H1 (cell line): ENCODE data around the gene C15orf39. TPM values are rescaled to one million over a fixed set of nuclear protein-coding genes. Genes with fewer than 3 reads are reported as not detected.
"Not testable (repeated sequence)": the region's sequence is repeated elsewhere in the genome, so short reads cannot be mapped to it uniquely, and the experiment has no call there.

Source experiments
- CTCF ChIA-PET: fragments of 300-600 bp; sonication (Branson Sonifier 250); formaldehyde crosslinking; loops from one replicate; lab custom pipeline; 2021; ENCODE audit not compliant: partially characterized antibody; lab: Charles Lee
- POLR2A ChIA-PET: fragments of 300-600 bp; sonication (Branson Sonifier 250); formaldehyde crosslinking; loops from one replicate; lab custom pipeline; 2021; ENCODE audit warnings: inconsistent platforms; ENCODE audit not compliant: partially characterized antibody; lab: Charles Lee
- DNase-seq, 2 experiments: peaks; one replicate each; pipeline versions ENCODE4 v3.0.0 to v3.0.0-alpha.2; 2010 to 2022; ENCODE audit warnings: low spot score in 2 of 2, low read depth in 1 of 2, mixed read lengths in 1 of 2
- FAIRE-seq: peaks from 2 replicates; lab custom pipeline; 2011; peaks lifted over from hg19 to GRCh38; lab: Jason Lieb, UNC
- H2AFZ ChIP-seq: 2 replicates; pipeline ENCODE4 v1.8.1; 2012; ENCODE audit warnings: low read length, inconsistent platforms
- H2AK5ac ChIP-seq: 2 replicates; pipeline ENCODE4 v1.6.1; 2013; ENCODE audit warnings: low read depth, low read length
- H2BK120ac ChIP-seq: replicated peaks from 2 replicates; pipeline ENCODE3; 2013; ENCODE audit warnings: low read depth, low read length, inconsistent platforms
- H2BK12ac ChIP-seq: 2 replicates; pipeline ENCODE4 v1.6.1; 2013; ENCODE audit warnings: low read depth, low read length
- H2BK15ac ChIP-seq: 2 replicates; pipeline ENCODE4 v1.6.1; 2013; ENCODE audit warnings: low read length
- H2BK20ac ChIP-seq: 2 replicates; pipeline ENCODE4 v1.6.1; 2013; ENCODE audit warnings: low read length
- H2BK5ac ChIP-seq: 2 replicates; pipeline ENCODE4 v1.6.1; 2013; ENCODE audit warnings: low read depth, low read length
- H3K14ac ChIP-seq: 2 replicates; pipeline ENCODE4 v1.6.1; 2013; ENCODE audit warnings: inconsistent platforms; ENCODE audit not compliant: insufficient read length
- H3K18ac ChIP-seq: 2 replicates; pipeline ENCODE4 v1.6.1; 2013; ENCODE audit warnings: low read length; ENCODE audit errors: extremely low read depth
- H3K23ac ChIP-seq: 2 replicates; pipeline ENCODE4 v1.6.1; 2013; ENCODE audit warnings: inconsistent platforms; ENCODE audit not compliant: insufficient read length
- H3K23me2 ChIP-seq: 2 replicates; pipeline ENCODE4 v1.6.1; 2013; ENCODE audit warnings: low read depth, low read length
- H3K27ac ChIP-seq: 2 replicates; pipeline ENCODE4 v1.6.1; 2011; ENCODE audit warnings: low read depth, low read length, inconsistent platforms
- H3K27me3 ChIP-seq, 4 experiments: replicated peaks in 1 of 4; 1 replicate in 1 of 4; 2 replicates in 3 of 4; pipeline versions ENCODE4 v1.6.1 to v1.8.1; 2011 to 2013; ENCODE audit warnings: low read length in 3 of 4, mild to moderate bottlenecking in 3 of 4, inconsistent platforms in 2 of 4, mixed read lengths in 2 of 4, moderate library complexity in 1 of 4; ENCODE audit not compliant: control insufficient read depth in 3 of 4, insufficient read depth in 3 of 4; ENCODE audit errors: extremely low read depth in 1 of 4
- H3K36me3 ChIP-seq, 4 experiments: 2 replicates each; pipeline versions ENCODE4 v1.6.1 to v1.8.1; 2011 to 2013; ENCODE audit warnings: mild to moderate bottlenecking in 4 of 4, low read length in 3 of 4, moderate library complexity in 2 of 4, control low read depth in 1 of 4, inconsistent platforms in 1 of 4; ENCODE audit not compliant: insufficient read depth in 4 of 4, control insufficient read depth in 2 of 4
- H3K4ac ChIP-seq: replicated peaks from 2 replicates; pipeline ENCODE3; 2013; ENCODE audit warnings: low read length, low read depth, mixed read lengths, inconsistent platforms; ENCODE audit not compliant: insufficient read length
- H3K4me1 ChIP-seq, 4 experiments: replicated peaks in 1 of 4; 1 replicate in 1 of 4; 2 replicates in 3 of 4; pipeline versions ENCODE4 v1.6.1 to v1.8.1; 2011 to 2013; ENCODE audit warnings: low read length in 3 of 4, inconsistent platforms in 2 of 4, mixed read lengths in 1 of 4; ENCODE audit not compliant: insufficient read depth in 4 of 4, control insufficient read depth in 3 of 4
- H3K4me2 ChIP-seq, 2 experiments: 2 replicates each; pipeline versions ENCODE4 v1.6.1 to v1.8.1; 2011 to 2013; ENCODE audit warnings: low read depth in 2 of 2, low read length in 2 of 2, control low read depth in 1 of 2, inconsistent platforms in 1 of 2, mild to moderate bottlenecking in 1 of 2; ENCODE audit not compliant: insufficient read depth in 1 of 2
- H3K4me3 ChIP-seq, 4 experiments: fragments of 200-600, 300-600 bp in 1 of 4; sonication (generic), shearing (Covaris generic), sonication (Bioruptor Twin) in 1 of 4; 2 replicates each; pipeline versions ENCODE4 v1.5.1 to v1.8.1; 2011 to 2016; ENCODE audit warnings: low read length in 4 of 4, low read depth in 3 of 4, control low read depth in 2 of 4, inconsistent platforms in 2 of 4, mild to moderate bottlenecking in 2 of 4, mixed read lengths in 1 of 4, moderate library complexity in 1 of 4; ENCODE audit not compliant: insufficient read depth in 2 of 4; ENCODE audit errors: extremely low read depth in 1 of 4
- H3K56ac ChIP-seq: replicated peaks from 2 replicates; pipeline ENCODE3; 2013; ENCODE audit warnings: low read depth, mild to moderate bottlenecking, mixed read lengths, low read length, inconsistent platforms; ENCODE audit not compliant: insufficient read length
- H3K79me1 ChIP-seq: 2 replicates; pipeline ENCODE4 v1.6.1; 2013; ENCODE audit warnings: low read depth, low read length, control low read depth
- H3K79me2 ChIP-seq, 2 experiments: 2 replicates each; pipeline versions ENCODE4 v1.6.1 to v1.8.1; 2012 to 2013; ENCODE audit warnings: low read length in 2 of 2, mild to moderate bottlenecking in 2 of 2, inconsistent platforms in 1 of 2; ENCODE audit not compliant: insufficient read depth in 2 of 2, control insufficient read depth in 1 of 2
- H3K9ac ChIP-seq, 4 experiments: replicated peaks in 1 of 4; 1 replicate in 1 of 4; 2 replicates in 3 of 4; pipeline versions ENCODE4 v1.6.1 to v1.8.1; 2011 to 2013; ENCODE audit warnings: low read depth in 3 of 4, low read length in 3 of 4, control low read depth in 2 of 4, mild to moderate bottlenecking in 2 of 4, moderate library complexity in 2 of 4, inconsistent platforms in 1 of 4; ENCODE audit errors: extremely low read depth in 1 of 4
- H3K9me3 ChIP-seq, 2 experiments: 2 replicates each; pipeline versions ENCODE4 v1.6.1 to v1.8.1; 2012 to 2013; ENCODE audit warnings: mild to moderate bottlenecking in 2 of 2, moderate library complexity in 2 of 2, control low read depth in 1 of 2, inconsistent platforms in 1 of 2, low read depth in 1 of 2, low read length in 1 of 2, mixed read lengths in 1 of 2; ENCODE audit not compliant: insufficient read depth in 2 of 2
- H4K20me1 ChIP-seq, 2 experiments: replicated peaks in 1 of 2; 2 replicates each; pipeline versions ENCODE3 to v1.8.1; 2011 to 2013; ENCODE audit warnings: inconsistent platforms in 2 of 2, low read length in 2 of 2, mild to moderate bottlenecking in 1 of 2; ENCODE audit not compliant: insufficient read depth in 2 of 2, control insufficient read depth in 1 of 2
- H4K5ac ChIP-seq: 2 replicates; pipeline ENCODE4 v1.6.1; 2013; ENCODE audit warnings: low read length, low read depth, mixed read lengths, inconsistent platforms; ENCODE audit not compliant: insufficient read length
- H4K8ac ChIP-seq: 2 replicates; pipeline ENCODE4 v1.8.0; 2013; ENCODE audit warnings: mild to moderate bottlenecking, moderate library complexity, low read length, inconsistent platforms; ENCODE audit not compliant: insufficient read depth; ENCODE audit errors: extremely low read depth
- H4K91ac ChIP-seq: replicated peaks from 2 replicates; pipeline ENCODE3; 2013; ENCODE audit warnings: low read length, mixed read lengths, inconsistent platforms; ENCODE audit not compliant: insufficient read length
- POLR2A ChIP-seq, 2 experiments: IDR thresholded peaks; 1 replicate in 1 of 2; 2 replicates in 1 of 2; pipeline ENCODE4 v1.6.1; 2011; ENCODE audit warnings: low read depth in 2 of 2, low read length in 2 of 2, mild to moderate bottlenecking in 2 of 2; ENCODE audit errors: control extremely low read depth in 1 of 2
- TCF12 ChIP-seq: IDR thresholded peaks from 2 replicates; pipeline ENCODE4 v1.6.1; 2011; ENCODE audit warnings: low read depth, mild to moderate bottlenecking, low read length
- ZNF274 ChIP-seq: IDR thresholded peaks from 2 replicates; pipeline ENCODE4 v1.7.0; 2012; ENCODE audit warnings: low read length, borderline replicate concordance; ENCODE audit errors: extremely low read depth
- WGBS, 2 experiments: shearing (Covaris generic) in 1 of 2; methylation state at CpG; one replicate each; pipeline versions ENCODE4 v1.1.6 to v1.1.7; 2013 to 2015; ENCODE audit warnings: low lambda C conversion rate in 2 of 2, mixed read lengths in 2 of 2, inconsistent platforms in 1 of 2, low coverage in 1 of 2, missing lambda C conversion rate in 1 of 2; ENCODE audit not compliant: insufficient replicate concordance in 2 of 2, insufficient coverage in 1 of 2, insufficient read length in 1 of 2; ENCODE audit errors: extremely low coverage in 1 of 2, missing lambda C conversion rate in 1 of 2; 5-methylcytosine and 5-hydroxymethylcytosine counted together
- polyA plus RNA-seq, 7 experiments: library from polyadenylated mRNA; depleted of rRNA in 3 of 7; stranded (reverse) in 5 of 7; unstranded in 2 of 7; fragments of >200 nt in 5 of 7; fragments of 200-250 nt in 2 of 7; gene quantifications; 1 replicate in 5 of 7; 2 replicates in 1 of 7; 4 replicates in 1 of 7; pipeline versions ENCODE4 v1.2.1 to v1.2.3, GENCODE V29; 2011 to 2013; ENCODE audit warnings: missing spikeins in 2 of 7, mixed read lengths in 2 of 7
- total RNA-seq: library from RNA; stranded (reverse); fragmentation: NEBNext Ultra II Directional; extraction: Animal tissue kit (Norgen Biotek cat#: 25700); gene quantifications from 2 replicates; pipeline ENCODE4 v1.2.1, GENCODE V29; 2021

Gene C15orf39
- total and polyA plus RNA-seq, 2 of the 8 experiments (the other 6 are each of a cell fraction or from before 2014, with no cell fraction given), result 13.8 to 38.5 TPM

DNA sequence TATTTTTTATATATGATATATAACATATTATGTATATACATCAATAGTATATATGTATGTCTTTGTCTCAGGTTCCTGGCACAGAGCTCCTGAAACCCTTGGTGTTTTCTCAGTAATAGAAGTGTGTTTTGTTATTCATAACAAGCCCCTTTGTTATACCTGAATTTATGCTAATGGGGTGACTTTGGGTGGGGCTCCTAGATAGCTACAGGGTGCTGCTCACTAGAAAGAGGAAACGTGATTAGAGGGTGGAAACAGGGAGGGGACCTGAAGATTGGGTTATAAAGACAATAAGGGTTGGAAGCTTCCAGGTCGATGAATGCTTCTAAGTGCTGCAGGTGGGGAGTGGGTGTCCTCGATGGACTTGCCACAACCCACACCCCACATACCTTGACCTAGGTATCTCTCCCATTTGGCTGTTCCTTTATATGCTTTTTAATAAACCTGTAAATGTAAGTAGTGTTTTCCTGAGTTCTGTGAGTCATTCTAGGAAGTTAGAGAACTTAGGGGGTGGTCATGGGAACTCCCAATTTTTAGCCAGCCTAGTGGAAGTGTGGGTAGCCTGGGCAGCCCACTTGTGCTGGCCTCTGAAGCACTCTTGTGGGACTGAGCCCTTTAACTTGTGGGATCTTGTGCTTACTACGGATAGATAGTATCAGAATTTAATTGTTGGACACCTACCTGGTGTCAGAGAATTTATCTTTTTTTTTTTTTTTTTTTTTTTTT, 36.9 kb upstream of the C15orf39 start (continued):
- TF ChIP-seq ZNF274 (no peak), TCF12 (no peak), POLR2A (IDR thresholded peaks at IDR 0.05; ENCODE audit: control extremely low read depth in 1 of 2, low read depth in 2 of 2, low read length in 2 of 2) (no peak)
- TF ChIP-seq, all 59 proteins: peak for 0

DNA sequence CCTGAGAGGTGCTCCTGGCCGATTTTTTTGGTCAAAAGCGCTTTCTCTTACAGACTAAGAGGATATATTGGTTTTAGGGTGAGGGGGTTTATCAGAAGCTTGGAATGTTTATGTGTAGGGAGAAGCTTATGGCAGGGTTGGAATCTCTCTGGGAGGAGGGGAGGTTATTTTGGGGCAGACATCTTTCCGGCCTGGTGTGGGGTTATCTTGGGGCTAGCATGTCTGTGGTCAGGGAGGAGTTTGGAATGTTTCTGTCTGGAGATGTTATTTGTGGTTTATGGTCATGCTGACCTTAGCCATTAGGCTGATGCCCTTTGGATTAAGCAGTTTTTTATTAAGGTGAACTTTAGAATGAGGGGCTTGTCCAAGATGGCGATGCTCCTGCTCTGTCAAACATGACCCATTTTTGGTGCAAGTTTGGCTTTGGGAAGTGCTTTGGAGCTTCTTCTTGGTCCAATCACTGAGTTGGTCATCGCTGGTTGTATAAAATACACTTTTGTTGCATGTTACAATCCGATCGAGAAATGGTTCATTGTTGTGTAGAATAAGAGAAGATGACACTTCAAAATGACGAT, 35.1 kb upstream of the C15orf39 start:
- not testable (repeated sequence) for H3K36me3 ChIP-seq, H2BK120ac ChIP-seq, H3K56ac ChIP-seq, H3K18ac ChIP-seq, H3K9me3 ChIP-seq, H3K4ac ChIP-seq, H2AK5ac ChIP-seq, H2BK20ac ChIP-seq, H3K23me2 ChIP-seq, H2BK12ac ChIP-seq, H2BK5ac ChIP-seq, H3K23ac ChIP-seq, H3K14ac ChIP-seq, H2AFZ ChIP-seq, H3K4me1 ChIP-seq, H3K79me1 ChIP-seq, H3K27me3 ChIP-seq, H4K8ac ChIP-seq, H2BK15ac ChIP-seq, H4K91ac ChIP-seq, H4K5ac ChIP-seq, FAIRE-seq, H3K9ac ChIP-seq, H3K4me3 ChIP-seq, H3K4me2 ChIP-seq, DNase-seq, H3K79me2 ChIP-seq, H3K27ac ChIP-seq, H4K20me1 ChIP-seq
- CTCF ChIA-PET, result interaction anchor here (0.6 to 1.2 kb wide), 2 partner anchors 13 to 74 kb away, joined by 3 to 5 read pairs; no protein-coding TSS in a partner anchor
- POLR2A ChIA-PET, result interaction anchor here (0.9 to 1.0 kb wide), 2 partner anchors 10 to 16 kb away, joined by 3 read pairs; no protein-coding TSS in a partner anchor
- 80% methylated on average over 8 of the region's 8 CpGs; no CpG with 5 or more reads in 1 of the 2 experiments for WGBS, 2 experiments
